ENCODE measurements around the gene EDEM3. TPM values are rescaled to one million over a fixed set of nuclear protein-coding genes. Genes with fewer than 3 reads are reported as not detected.

The EDEM3 gene
- total and polyA plus RNA-seq, 9 of the 15 experiments (the other 6 are each of a cell fraction or from before 2014, with no cell fraction given), result 15.8 to 46.6 (median 28.0) TPM

- FAIRE-seq, result peak; percentile 58
- no peaks in the 10 kb centered on the region for H3K27me3 ChIP-seq (ENCODE audit: control insufficient read depth in 2 of 2, insufficient read depth in 2 of 2, low read length in 2 of 2)
- peaks cover 7% of the 10 kb centered on the region; the same call in 2 of the 3 replicates for H3K36me3 ChIP-seq (ENCODE audit: control insufficient read depth, insufficient read depth, low read length)
- CTCF ChIA-PET (ENCODE audit: low intra/inter-chr PET ratio), result no interaction called here
- H3K9me3 ChIP-seq (replicated peaks; ENCODE audit: control insufficient read depth, insufficient read depth, low read depth, low read length), result no peaks in the 10 kb centered on the region
- peak overlapping the region; percentile 15 to 83; a peak in 2 of 4 replicates for H3K9ac ChIP-seq (ENCODE audit: insufficient read depth in 1 of 2, low read depth in 2 of 2, low read length in 2 of 2)
- intact Hi-C loops (cut with micrococcal nuclease), result loop anchor here (10.0 kb wide), 1 partner anchor 562 kb away; the partner anchor contains the start of gene IVNS1ABP
- DNase-seq (ENCODE audit: extremely low read depth in 1 of 4, low spot score in 3 of 4), result peak in 1 of 4 experiments; percentile 65
- no peak overlapping the region for H2AFZ ChIP-seq (ENCODE audit: low read depth, low read length)
- H4K20me1 ChIP-seq (replicated peaks; ENCODE audit: control insufficient read depth, insufficient read depth, low read length), result no peaks in the 10 kb centered on the region
- WGBS (ENCODE audit: insufficient coverage, low coverage, missing lambda C conversion rate), result 5% methylated on average over 2 of the region's 2 CpGs
- H3K4me3 ChIP-seq, result peak overlapping the region; percentile 83; the same call in 1 of the 2 replicates
- ATAC-seq, result peak; percentile 3
- peaks cover 54% of the 10 kb centered on the region for H3K79me2 ChIP-seq (ENCODE audit: control insufficient read depth, insufficient read depth, low read length)
- in situ Hi-C loops (cut with MboI), result no loop called here
- H3K9me1 ChIP-seq (ENCODE audit: control insufficient read depth, insufficient read depth, low read length), result no peaks in the 10 kb centered on the region
- peaks cover 4 to 11% of the 10 kb centered on the region in 2 experiments; a peak in 3 of 5 replicates for H3K4me1 ChIP-seq (replicated peaks in 1 of 2; ENCODE audit: control insufficient read depth in 2 of 2, insufficient read depth in 2 of 2, low read length in 2 of 2)
- peak overlapping the region; percentile 46 for H3K4me2 ChIP-seq (ENCODE audit: insufficient read depth, low read length)
- BruUV-seq (replicated peaks), result no TSS peak
- peak overlapping the region; percentile 19; the same call in 2 of the 3 replicates for H3K27ac ChIP-seq (ENCODE audit: extremely low read depth, low read depth, low read length)
- POLR2A ChIA-PET, result interaction anchor here (0.5 to 5.8 kb wide), 8 partner anchors 10 to 561 kb away, joined by 3 to 36 read pairs (median 3); partner anchors contain the start of gene NIBAN1
- TF ChIP-seq MEIS2 (IDR thresholded peaks at IDR 0.05; ENCODE audit: partially characterized antibody), result no peak
- no peak for TF ChIP-seq HMGN3 (IDR thresholded peaks at IDR 0.05; ENCODE audit: borderline replicate concordance, extremely low read depth, insufficient read length, low read depth, low read length)
- TF ChIP-seq SRSF7 (optimal IDR thresholded peaks at IDR 0.05; ENCODE audit: low read depth, low read length), result no peak
- TF ChIP-seq SREBF2 (CRISPR knock-in tag; IDR thresholded peaks at IDR 0.05), result no peak
- TF ChIP-seq RBM22 (IDR thresholded peaks at IDR 0.05; ENCODE audit: low read depth, low read length, poor library complexity, severe bottlenecking), result no peak
- TF ChIP-seq E2F5 (CRISPR knock-in tag; IDR thresholded peaks at IDR 0.05), result no peak
- TF ChIP-seq JUN (IDR thresholded peaks at IDR 0.05; ENCODE audit: borderline replicate concordance, low read depth, low read length), result no peak
- TF ChIP-seq JUN (CRISPR knock-in tag; IDR thresholded peaks at IDR 0.05; ENCODE audit: borderline replicate concordance), result no peak
- no peak for TF ChIP-seq ZNF780A (CRISPR knock-in tag; IDR thresholded peaks at IDR 0.05)
- peak; percentile 50; the same call in 1 of the 2 replicates for TF ChIP-seq SP1 (CRISPR knock-in tag; IDR thresholded peaks at IDR 0.05)
- no peak for TF ChIP-seq CREBBP (IDR thresholded peaks at IDR 0.05; ENCODE audit: low read depth, low read length)
- no peak for TF ChIP-seq SUPT5H (IDR thresholded peaks at IDR 0.05)
- TF ChIP-seq ZNF699 (CRISPR knock-in tag; IDR thresholded peaks at IDR 0.05; ENCODE audit: insufficient replicate concordance), result no peak
- no peak for TF ChIP-seq CBX8 (IDR thresholded peaks at IDR 0.05; ENCODE audit: borderline replicate concordance, extremely low read depth, low read depth, low read length, poor library complexity, severe bottlenecking)
- TF ChIP-seq MEF2D (tag; conservative IDR thresholded peaks at IDR 0.05; ENCODE audit: low read depth), result no peak
- no peak for TF ChIP-seq SNIP1 (IDR thresholded peaks at IDR 0.05; ENCODE audit: low read depth)
- TF ChIP-seq ZZZ3 (IDR thresholded peaks at IDR 0.05), result no peak
- no peak for TF ChIP-seq BCL6 (CRISPR knock-in tag; IDR thresholded peaks at IDR 0.05)
These were observed 2.0 kb downstream of the EDEM3 start for GRCh38 chr1:184752656-184753055.

All from K562 (cell line).